GM23338 (cell line): ENCODE data around the gene SORCS2. TPM values are rescaled to one million over a fixed set of nuclear protein-coding genes. Genes with fewer than 3 reads are reported as not detected.

ENCODE experiments used
- ATAC-seq: fragments of 200-7000 bp; cut with Tn5 transposase; 3 replicates; pipeline ENCODE4 v1.9.1; 2020
- DNase-seq: peaks from one replicate; pipeline ENCODE4 v3.0.0-alpha.2; 2015; ENCODE audit warnings: low spot score
- H2AFZ ChIP-seq: fragments of 200-600 bp; sonication (generic); 2 replicates; pipeline ENCODE4 v1.8.0; 2016; ENCODE audit warnings: antibody characterized with exemption, mild to moderate bottlenecking, moderate library complexity
- H3F3A ChIP-seq: fragments of 200-600 bp; sonication (generic); replicated peaks from 2 replicates; pipeline ENCODE4 v1.8.0; 2017; ENCODE audit warnings: antibody characterized with exemption, mixed run types, low read depth
- H3K27ac ChIP-seq: fragments of 200-600 bp; sonication (generic); 2 replicates; pipeline ENCODE4 v1.6.1; 2016; ENCODE audit warnings: low read depth
- H3K27me3 ChIP-seq: fragments of 200-600 bp; sonication (generic); 2 replicates; pipeline ENCODE4 v1.8.0; 2016; ENCODE audit warnings: mild to moderate bottlenecking, mixed run types, moderate library complexity; ENCODE audit not compliant: insufficient read depth
- H3K36me3 ChIP-seq: fragments of 200-600 bp; sonication (generic); 2 replicates; pipeline ENCODE4 v1.8.0; 2016; ENCODE audit warnings: mild to moderate bottlenecking; ENCODE audit not compliant: insufficient read depth
- H3K4me1 ChIP-seq: fragments of 200-600 bp; sonication (generic); 2 replicates; pipeline ENCODE4 v1.8.0; 2016; ENCODE audit warnings: mild to moderate bottlenecking, moderate library complexity; ENCODE audit not compliant: insufficient read depth
- H3K4me2 ChIP-seq: fragments of 200-600 bp; sonication (generic); 2 replicates; pipeline ENCODE4 v1.7.1; 2017; ENCODE audit warnings: mixed run types
- H3K4me3 ChIP-seq: fragments of 200-600 bp; sonication (generic); 2 replicates; pipeline ENCODE4 v1.6.1; 2016; ENCODE audit warnings: mixed run types
- H3K79me2 ChIP-seq: fragments of 200-600 bp; sonication (generic); replicated peaks from 2 replicates; pipeline ENCODE4 v1.8.0; 2017; ENCODE audit warnings: mild to moderate bottlenecking; ENCODE audit not compliant: insufficient read depth
- H3K9me2 ChIP-seq: fragments of 200-600 bp; sonication (generic); 2 replicates; pipeline ENCODE4 v1.8.0; 2017; ENCODE audit not compliant: insufficient read depth
- H4K20me1 ChIP-seq: fragments of 200-600 bp; sonication (generic); replicated peaks from 2 replicates; pipeline ENCODE4 v1.8.0; 2017; ENCODE audit warnings: mild to moderate bottlenecking; ENCODE audit not compliant: insufficient read depth
- H3K27ac Mint-ChIP-seq: 2 replicates; pipeline ENCODE4 v1.8.0; 2020; ENCODE audit warnings: inconsistent platforms, mild to moderate bottlenecking, moderate library complexity, mixed read lengths
- H3K27me3 Mint-ChIP-seq: 3 replicates; pipeline ENCODE4 v1.8.0; 2022; ENCODE audit warnings: low read depth, mild to moderate bottlenecking, moderate library complexity, mixed read lengths, inconsistent platforms; ENCODE audit not compliant: insufficient read depth, poor library complexity
- H3K36me3 Mint-ChIP-seq: 3 replicates; pipeline ENCODE4 v1.8.0; 2021; ENCODE audit warnings: low read depth, mild to moderate bottlenecking, inconsistent platforms, moderate library complexity, mixed read lengths
- H3K4me1 Mint-ChIP-seq: 3 replicates; pipeline ENCODE4 v1.8.0; 2020; ENCODE audit warnings: mild to moderate bottlenecking, inconsistent platforms, mixed read lengths
- H3K4me3 Mint-ChIP-seq: 3 replicates; pipeline ENCODE4 v1.8.0; 2021; ENCODE audit warnings: moderate library complexity, mild to moderate bottlenecking, inconsistent platforms, mixed read lengths
- H3K9me3 Mint-ChIP-seq: 3 replicates; pipeline ENCODE4 v1.8.0; 2020; ENCODE audit warnings: moderate library complexity, mild to moderate bottlenecking, inconsistent platforms, mixed read lengths
- CREB1 ChIP-seq: fragments of 250-450 bp; sonication (Bioruptor Pico); IDR thresholded peaks from 2 replicates; pipeline ENCODE4 v1.5.0; 2020; ENCODE audit warnings: low read depth, mild to moderate bottlenecking, moderate library complexity
- EZH2 ChIP-seq: fragments of 200-600 bp; sonication (generic); IDR thresholded peaks from one replicate; pipeline ENCODE4 v1.8.0; 2017; ENCODE audit warnings: antibody characterized with exemption, mild to moderate bottlenecking, low read depth; ENCODE audit not compliant: unreplicated experiment
- EZH2phosphoT487 ChIP-seq: fragments of 200-600 bp; sonication (generic); IDR thresholded peaks from one replicate; pipeline ENCODE4 v1.8.1; 2018; ENCODE audit warnings: antibody characterized with exemption; ENCODE audit not compliant: unreplicated experiment
- JUNB ChIP-seq: IDR thresholded peaks from one replicate; pipeline ENCODE4 v1.6.1; 2016; ENCODE audit warnings: antibody characterized with exemption; ENCODE audit not compliant: unreplicated experiment
- NANOG ChIP-seq: IDR thresholded peaks from 2 replicates; pipeline ENCODE4 v1.6.1; 2016; ENCODE audit warnings: antibody characterized with exemption, borderline replicate concordance
- POLR2AphosphoS5 ChIP-seq: IDR thresholded peaks from 2 replicates; pipeline ENCODE4 v1.6.1; 2016; ENCODE audit warnings: antibody characterized with exemption, low read depth
- STAT1 ChIP-seq: IDR thresholded peaks from one replicate; pipeline ENCODE4 v1.6.1; 2016; ENCODE audit warnings: antibody characterized with exemption; ENCODE audit not compliant: unreplicated experiment
- ZNF114 ChIP-seq: fragments of 250-450 bp; sonication (Bioruptor Pico); IDR thresholded peaks from 2 replicates; pipeline ENCODE4 v1.5.0; 2020; ENCODE audit warnings: mild to moderate bottlenecking, moderate library complexity
- ZNF331 ChIP-seq: fragments of 250-450 bp; sonication (Bioruptor Pico); IDR thresholded peaks from 2 replicates; pipeline ENCODE4 v1.5.0; 2020; ENCODE audit warnings: low read depth, mild to moderate bottlenecking, moderate library complexity
- polyA plus RNA-seq: library from polyadenylated mRNA; unstranded; fragments of >200 nt; fragmentation: Nextera tagmentation; extraction: Ambion mirVana; gene quantifications from 2 replicates; pipeline ENCODE4 v1.2.1, GENCODE V29; 2016
- total RNA-seq: library from RNA; depleted of rRNA; stranded (reverse); fragments of >200 nt; shearing (Covaris generic); gene quantifications from 2 replicates; pipeline ENCODE4 v1.2.3, GENCODE V29; 2014
- TF ChIP-seq, protein P1 (sequence below): fragments of 250-450 bp; sonication (Bioruptor Pico); IDR thresholded peaks from 2 replicates; pipeline ENCODE4 v1.5.0; 2020; ENCODE audit warnings: mild to moderate bottlenecking, moderate library complexity
- TF ChIP-seq, protein P2 (sequence below): IDR thresholded peaks from 2 replicates; pipeline ENCODE4 v1.6.1; 2016; ENCODE audit warnings: antibody characterized with exemption
- TF ChIP-seq, protein P3 (sequence below), 2 experiments: fragments of 200-600 bp in 1 of 2; sonication (generic) in 1 of 2; conservative IDR thresholded peaks; 2 replicates each; pipeline versions ENCODE4 v1.5.1 to v1.6.1; 2016 to 2017; ENCODE audit warnings: antibody characterized with exemption in 2 of 2, low read depth in 2 of 2, mild to moderate bottlenecking in 2 of 2, moderate library complexity in 1 of 2
- TF ChIP-seq, protein P4 (sequence below): IDR thresholded peaks from one replicate; pipeline ENCODE4 v1.6.1; 2018; ENCODE audit warnings: antibody characterized with exemption; ENCODE audit not compliant: unreplicated experiment

Gene SORCS2
- total and polyA plus RNA-seq, 2 experiments from 2014 or later, result 0.47 to 2.4 TPM

DNA sequence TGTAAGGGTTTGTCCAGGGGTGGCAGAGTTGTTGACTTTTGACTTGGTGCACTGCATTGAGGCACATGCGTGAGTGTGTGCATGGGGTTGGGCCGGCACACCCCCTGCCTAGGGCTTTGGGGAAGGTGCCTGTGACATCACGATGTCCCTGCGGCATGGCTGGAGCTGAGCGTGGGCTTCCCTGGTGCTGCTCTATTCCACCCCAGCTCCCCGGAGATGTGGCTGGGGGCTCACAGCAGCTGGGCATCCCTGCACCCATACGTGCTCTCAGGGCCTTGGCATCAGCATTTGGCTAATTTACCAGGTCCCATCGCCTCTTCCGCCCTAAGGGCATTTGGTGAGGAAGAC lies 236.7 kb downstream of the SORCS2 start:
- DNase-seq, result no peak

More for the DNA sequence above, 236.7 kb downstream of the SORCS2 start:
- TF ChIP-seq, protein P1, sequence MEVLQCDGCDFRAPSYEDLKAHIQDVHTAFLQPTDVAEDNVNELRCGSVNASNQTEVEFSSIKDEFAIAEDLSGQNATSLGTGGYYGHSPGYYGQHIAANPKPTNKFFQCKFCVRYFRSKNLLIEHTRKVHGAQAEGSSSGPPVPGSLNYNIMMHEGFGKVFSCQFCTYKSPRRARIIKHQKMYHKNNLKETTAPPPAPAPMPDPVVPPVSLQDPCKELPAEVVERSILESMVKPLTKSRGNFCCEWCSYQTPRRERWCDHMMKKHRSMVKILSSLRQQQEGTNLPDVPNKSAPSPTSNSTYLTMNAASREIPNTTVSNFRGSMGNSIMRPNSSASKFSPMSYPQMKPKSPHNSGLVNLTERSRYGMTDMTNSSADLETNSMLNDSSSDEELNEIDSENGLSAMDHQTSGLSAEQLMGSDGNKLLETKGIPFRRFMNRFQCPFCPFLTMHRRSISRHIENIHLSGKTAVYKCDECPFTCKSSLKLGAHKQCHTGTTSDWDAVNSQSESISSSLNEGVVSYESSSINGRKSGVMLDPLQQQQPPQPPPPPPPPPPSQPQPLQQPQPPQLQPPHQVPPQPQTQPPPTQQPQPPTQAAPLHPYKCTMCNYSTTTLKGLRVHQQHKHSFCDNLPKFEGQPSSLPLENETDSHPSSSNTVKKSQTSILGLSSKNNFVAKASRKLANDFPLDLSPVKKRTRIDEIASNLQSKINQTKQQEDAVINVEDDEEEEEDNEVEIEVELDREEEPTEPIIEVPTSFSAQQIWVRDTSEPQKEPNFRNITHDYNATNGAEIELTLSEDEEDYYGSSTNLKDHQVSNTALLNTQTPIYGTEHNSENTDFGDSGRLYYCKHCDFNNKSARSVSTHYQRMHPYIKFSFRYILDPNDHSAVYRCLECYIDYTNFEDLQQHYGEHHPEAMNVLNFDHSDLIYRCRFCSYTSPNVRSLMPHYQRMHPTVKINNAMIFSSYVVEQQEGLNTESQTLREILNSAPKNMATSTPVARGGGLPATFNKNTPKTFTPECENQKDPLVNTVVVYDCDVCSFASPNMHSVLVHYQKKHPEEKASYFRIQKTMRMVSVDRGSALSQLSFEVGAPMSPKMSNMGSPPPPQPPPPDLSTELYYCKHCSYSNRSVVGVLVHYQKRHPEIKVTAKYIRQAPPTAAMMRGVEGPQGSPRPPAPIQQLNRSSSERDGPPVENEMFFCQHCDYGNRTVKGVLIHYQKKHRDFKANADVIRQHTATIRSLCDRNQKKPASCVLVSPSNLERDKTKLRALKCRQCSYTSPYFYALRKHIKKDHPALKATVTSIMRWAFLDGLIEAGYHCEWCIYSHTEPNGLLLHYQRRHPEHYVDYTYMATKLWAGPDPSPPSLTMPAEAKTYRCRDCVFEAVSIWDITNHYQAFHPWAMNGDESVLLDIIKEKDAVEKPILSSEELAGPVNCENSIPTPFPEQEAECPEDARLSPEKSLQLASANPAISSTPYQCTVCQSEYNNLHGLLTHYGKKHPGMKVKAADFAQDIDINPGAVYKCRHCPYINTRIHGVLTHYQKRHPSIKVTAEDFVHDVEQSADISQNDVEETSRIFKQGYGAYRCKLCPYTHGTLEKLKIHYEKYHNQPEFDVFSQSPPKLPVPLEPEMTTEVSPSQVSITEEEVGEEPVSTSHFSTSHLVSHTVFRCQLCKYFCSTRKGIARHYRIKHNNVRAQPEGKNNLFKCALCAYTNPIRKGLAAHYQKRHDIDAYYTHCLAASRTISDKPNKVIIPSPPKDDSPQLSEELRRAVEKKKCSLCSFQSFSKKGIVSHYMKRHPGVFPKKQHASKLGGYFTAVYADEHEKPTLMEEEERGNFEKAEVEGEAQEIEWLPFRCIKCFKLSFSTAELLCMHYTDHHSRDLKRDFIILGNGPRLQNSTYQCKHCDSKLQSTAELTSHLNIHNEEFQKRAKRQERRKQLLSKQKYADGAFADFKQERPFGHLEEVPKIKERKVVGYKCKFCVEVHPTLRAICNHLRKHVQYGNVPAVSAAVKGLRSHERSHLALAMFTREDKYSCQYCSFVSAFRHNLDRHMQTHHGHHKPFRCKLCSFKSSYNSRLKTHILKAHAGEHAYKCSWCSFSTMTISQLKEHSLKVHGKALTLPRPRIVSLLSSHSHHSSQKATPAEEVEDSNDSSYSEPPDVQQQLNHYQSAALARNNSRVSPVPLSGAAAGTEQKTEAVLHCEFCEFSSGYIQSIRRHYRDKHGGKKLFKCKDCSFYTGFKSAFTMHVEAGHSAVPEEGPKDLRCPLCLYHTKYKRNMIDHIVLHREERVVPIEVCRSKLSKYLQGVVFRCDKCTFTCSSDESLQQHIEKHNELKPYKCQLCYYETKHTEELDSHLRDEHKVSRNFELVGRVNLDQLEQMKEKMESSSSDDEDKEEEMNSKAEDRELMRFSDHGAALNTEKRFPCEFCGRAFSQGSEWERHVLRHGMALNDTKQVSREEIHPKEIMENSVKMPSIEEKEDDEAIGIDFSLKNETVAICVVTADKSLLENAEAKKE (CRISPR knock-in tag), result no peak
- TF ChIP-seq ZNF331 (CRISPR knock-in tag) (no peak), CREB1 (no peak), EZH2 (no peak), NANOG (no peak), STAT1 (no peak), ZNF114 (CRISPR knock-in tag) (no peak), POLR2AphosphoS5 (no peak), JUNB (no peak), EZH2phosphoT487 (no peak)
- TF ChIP-seq, protein P2, sequence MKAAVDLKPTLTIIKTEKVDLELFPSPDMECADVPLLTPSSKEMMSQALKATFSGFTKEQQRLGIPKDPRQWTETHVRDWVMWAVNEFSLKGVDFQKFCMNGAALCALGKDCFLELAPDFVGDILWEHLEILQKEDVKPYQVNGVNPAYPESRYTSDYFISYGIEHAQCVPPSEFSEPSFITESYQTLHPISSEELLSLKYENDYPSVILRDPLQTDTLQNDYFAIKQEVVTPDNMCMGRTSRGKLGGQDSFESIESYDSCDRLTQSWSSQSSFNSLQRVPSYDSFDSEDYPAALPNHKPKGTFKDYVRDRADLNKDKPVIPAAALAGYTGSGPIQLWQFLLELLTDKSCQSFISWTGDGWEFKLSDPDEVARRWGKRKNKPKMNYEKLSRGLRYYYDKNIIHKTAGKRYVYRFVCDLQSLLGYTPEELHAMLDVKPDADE, result no peak
- TF ChIP-seq, protein P3, sequence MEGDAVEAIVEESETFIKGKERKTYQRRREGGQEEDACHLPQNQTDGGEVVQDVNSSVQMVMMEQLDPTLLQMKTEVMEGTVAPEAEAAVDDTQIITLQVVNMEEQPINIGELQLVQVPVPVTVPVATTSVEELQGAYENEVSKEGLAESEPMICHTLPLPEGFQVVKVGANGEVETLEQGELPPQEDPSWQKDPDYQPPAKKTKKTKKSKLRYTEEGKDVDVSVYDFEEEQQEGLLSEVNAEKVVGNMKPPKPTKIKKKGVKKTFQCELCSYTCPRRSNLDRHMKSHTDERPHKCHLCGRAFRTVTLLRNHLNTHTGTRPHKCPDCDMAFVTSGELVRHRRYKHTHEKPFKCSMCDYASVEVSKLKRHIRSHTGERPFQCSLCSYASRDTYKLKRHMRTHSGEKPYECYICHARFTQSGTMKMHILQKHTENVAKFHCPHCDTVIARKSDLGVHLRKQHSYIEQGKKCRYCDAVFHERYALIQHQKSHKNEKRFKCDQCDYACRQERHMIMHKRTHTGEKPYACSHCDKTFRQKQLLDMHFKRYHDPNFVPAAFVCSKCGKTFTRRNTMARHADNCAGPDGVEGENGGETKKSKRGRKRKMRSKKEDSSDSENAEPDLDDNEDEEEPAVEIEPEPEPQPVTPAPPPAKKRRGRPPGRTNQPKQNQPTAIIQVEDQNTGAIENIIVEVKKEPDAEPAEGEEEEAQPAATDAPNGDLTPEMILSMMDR (conservative IDR thresholded peaks at IDR 0.05; ENCODE audit: low read depth in 2 of 2), result no peak
- TF ChIP-seq, protein P4, sequence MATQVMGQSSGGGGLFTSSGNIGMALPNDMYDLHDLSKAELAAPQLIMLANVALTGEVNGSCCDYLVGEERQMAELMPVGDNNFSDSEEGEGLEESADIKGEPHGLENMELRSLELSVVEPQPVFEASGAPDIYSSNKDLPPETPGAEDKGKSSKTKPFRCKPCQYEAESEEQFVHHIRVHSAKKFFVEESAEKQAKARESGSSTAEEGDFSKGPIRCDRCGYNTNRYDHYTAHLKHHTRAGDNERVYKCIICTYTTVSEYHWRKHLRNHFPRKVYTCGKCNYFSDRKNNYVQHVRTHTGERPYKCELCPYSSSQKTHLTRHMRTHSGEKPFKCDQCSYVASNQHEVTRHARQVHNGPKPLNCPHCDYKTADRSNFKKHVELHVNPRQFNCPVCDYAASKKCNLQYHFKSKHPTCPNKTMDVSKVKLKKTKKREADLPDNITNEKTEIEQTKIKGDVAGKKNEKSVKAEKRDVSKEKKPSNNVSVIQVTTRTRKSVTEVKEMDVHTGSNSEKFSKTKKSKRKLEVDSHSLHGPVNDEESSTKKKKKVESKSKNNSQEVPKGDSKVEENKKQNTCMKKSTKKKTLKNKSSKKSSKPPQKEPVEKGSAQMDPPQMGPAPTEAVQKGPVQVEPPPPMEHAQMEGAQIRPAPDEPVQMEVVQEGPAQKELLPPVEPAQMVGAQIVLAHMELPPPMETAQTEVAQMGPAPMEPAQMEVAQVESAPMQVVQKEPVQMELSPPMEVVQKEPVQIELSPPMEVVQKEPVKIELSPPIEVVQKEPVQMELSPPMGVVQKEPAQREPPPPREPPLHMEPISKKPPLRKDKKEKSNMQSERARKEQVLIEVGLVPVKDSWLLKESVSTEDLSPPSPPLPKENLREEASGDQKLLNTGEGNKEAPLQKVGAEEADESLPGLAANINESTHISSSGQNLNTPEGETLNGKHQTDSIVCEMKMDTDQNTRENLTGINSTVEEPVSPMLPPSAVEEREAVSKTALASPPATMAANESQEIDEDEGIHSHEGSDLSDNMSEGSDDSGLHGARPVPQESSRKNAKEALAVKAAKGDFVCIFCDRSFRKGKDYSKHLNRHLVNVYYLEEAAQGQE, result no peak
- Mint-ChIP-seq H3K4me3 (no peak overlapping the region; the same call in 2 of the 3 replicates), H3K36me3 (no peaks in the 10 kb centered on the region), H3K9me3 (no peaks in the 10 kb centered on the region), H3K27me3 (peaks cover 15% of the 10 kb centered on the region), H3K4me1 (peaks cover 37% of the 10 kb centered on the region), H3K27ac (no peak overlapping the region)
- Histone ChIP-seq H3K4me2 (no peak overlapping the region), H3F3A (no peaks in the 10 kb centered on the region), H3K79me2 (no peaks in the 10 kb centered on the region), H2AFZ (no peak overlapping the region), H3K36me3 (no peaks in the 10 kb centered on the region), H3K4me3 (no peak overlapping the region), H3K27ac (no peak overlapping the region), H3K4me1 (peaks cover 24% of the 10 kb centered on the region), H4K20me1 (no peaks in the 10 kb centered on the region), H3K27me3 (no peaks in the 10 kb centered on the region), H3K9me2 (no peaks in the 10 kb centered on the region)
- no peak for ATAC-seq
